ENCODE results near the gene LEMD2. TPM values are rescaled to one million over a fixed set of nuclear protein-coding genes. Genes with fewer than 3 reads are reported as not detected.
"Not testable (repeated sequence)": the region's sequence is repeated elsewhere in the genome, so short reads cannot be mapped to it uniquely, and the experiment has no call there.

LEMD2 gene
- total and polyA plus RNA-seq, 2 donors (not counting 1 experiment from before 2014, with no cell fraction given): 25.7 to 61.9 TPM

DNA sequence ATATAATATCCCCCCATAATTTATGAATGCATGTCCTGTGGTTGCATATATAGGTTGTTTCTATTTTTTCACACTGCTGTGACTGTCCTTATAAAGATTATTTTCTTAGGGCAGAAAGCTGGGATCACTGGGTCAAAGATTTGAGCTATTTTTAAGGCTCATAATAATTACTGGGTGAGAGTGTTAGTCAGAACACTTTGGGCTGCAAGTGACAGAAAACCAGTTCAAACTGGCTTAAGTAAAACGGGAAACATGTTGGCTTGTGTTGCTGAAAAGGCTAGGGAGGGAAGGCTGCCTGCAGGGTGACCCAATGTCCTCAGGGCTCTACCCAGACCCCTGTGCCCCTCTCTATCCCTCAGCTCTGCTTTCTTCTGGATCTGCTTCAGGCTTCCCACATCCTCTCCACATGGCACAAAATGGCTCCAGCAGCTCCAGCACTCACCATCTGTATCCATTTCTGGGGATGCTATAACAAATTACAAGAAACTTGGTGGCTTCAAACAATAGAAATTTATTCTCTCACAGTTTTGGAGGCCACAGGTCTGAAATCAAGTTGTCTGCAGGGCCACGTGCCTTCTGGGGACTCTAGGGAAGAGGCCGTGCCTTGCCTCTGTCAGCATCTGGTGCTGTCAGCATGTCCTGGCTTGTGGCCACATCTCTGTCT, 48.0 kb upstream of the LEMD2 start:
- H3K36me3 ChIP-seq (ENCODE audit: control insufficient read depth, insufficient read depth, low read length): no peaks in the 10 kb centered on the region
- no peak overlapping the region for H3K4me2 ChIP-seq (ENCODE audit: extremely low read depth, insufficient read depth, low read length)
- no peaks in the 10 kb centered on the region for H3K9me3 ChIP-seq (ENCODE audit: control insufficient read depth, insufficient read depth, low read depth, low read length)
- no peak overlapping the region for H3K9ac ChIP-seq (ENCODE audit: insufficient read depth, low read length)
- TF ChIP-seq, protein P1, sequence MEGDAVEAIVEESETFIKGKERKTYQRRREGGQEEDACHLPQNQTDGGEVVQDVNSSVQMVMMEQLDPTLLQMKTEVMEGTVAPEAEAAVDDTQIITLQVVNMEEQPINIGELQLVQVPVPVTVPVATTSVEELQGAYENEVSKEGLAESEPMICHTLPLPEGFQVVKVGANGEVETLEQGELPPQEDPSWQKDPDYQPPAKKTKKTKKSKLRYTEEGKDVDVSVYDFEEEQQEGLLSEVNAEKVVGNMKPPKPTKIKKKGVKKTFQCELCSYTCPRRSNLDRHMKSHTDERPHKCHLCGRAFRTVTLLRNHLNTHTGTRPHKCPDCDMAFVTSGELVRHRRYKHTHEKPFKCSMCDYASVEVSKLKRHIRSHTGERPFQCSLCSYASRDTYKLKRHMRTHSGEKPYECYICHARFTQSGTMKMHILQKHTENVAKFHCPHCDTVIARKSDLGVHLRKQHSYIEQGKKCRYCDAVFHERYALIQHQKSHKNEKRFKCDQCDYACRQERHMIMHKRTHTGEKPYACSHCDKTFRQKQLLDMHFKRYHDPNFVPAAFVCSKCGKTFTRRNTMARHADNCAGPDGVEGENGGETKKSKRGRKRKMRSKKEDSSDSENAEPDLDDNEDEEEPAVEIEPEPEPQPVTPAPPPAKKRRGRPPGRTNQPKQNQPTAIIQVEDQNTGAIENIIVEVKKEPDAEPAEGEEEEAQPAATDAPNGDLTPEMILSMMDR (conservative IDR thresholded peaks at IDR 0.05 in 1 of 2, IDR thresholded peaks at IDR 0.05 in 1 of 2; ENCODE audit: low read depth in 1 of 2, low read length in 2 of 2): no peak
- no peak for TF ChIP-seq EZH2 (IDR thresholded peaks at IDR 0.05; ENCODE audit: low read length, missing control alignments)
- H3K27ac ChIP-seq (ENCODE audit: insufficient read depth, low read length): no peak overlapping the region
- no peaks in the 10 kb centered on the region for H3K79me2 ChIP-seq (ENCODE audit: control insufficient read depth, insufficient read depth, low read length)
- H2AFZ ChIP-seq (ENCODE audit: low read length): no peak overlapping the region
- no peaks in the 10 kb centered on the region for H4K20me1 ChIP-seq (ENCODE audit: control insufficient read depth, extremely low read depth, insufficient read depth, low read length)
- no peak for DNase-seq (ENCODE audit: low read depth in 2 of 2)
- peaks cover 29% of the 10 kb centered on the region for H3K4me1 ChIP-seq (ENCODE audit: control insufficient read depth, extremely low read depth, insufficient read depth, low read length)
- no peaks in the 10 kb centered on the region for H3K27me3 ChIP-seq (ENCODE audit: control insufficient read depth, insufficient read depth, low read length)
- H3K4me3 ChIP-seq (replicated peaks in 1 of 4; ENCODE audit: control extremely low read depth in 1 of 4, insufficient read depth in 1 of 4, low read depth in 3 of 4, low read length in 4 of 4): no peak overlapping the region

DNA sequence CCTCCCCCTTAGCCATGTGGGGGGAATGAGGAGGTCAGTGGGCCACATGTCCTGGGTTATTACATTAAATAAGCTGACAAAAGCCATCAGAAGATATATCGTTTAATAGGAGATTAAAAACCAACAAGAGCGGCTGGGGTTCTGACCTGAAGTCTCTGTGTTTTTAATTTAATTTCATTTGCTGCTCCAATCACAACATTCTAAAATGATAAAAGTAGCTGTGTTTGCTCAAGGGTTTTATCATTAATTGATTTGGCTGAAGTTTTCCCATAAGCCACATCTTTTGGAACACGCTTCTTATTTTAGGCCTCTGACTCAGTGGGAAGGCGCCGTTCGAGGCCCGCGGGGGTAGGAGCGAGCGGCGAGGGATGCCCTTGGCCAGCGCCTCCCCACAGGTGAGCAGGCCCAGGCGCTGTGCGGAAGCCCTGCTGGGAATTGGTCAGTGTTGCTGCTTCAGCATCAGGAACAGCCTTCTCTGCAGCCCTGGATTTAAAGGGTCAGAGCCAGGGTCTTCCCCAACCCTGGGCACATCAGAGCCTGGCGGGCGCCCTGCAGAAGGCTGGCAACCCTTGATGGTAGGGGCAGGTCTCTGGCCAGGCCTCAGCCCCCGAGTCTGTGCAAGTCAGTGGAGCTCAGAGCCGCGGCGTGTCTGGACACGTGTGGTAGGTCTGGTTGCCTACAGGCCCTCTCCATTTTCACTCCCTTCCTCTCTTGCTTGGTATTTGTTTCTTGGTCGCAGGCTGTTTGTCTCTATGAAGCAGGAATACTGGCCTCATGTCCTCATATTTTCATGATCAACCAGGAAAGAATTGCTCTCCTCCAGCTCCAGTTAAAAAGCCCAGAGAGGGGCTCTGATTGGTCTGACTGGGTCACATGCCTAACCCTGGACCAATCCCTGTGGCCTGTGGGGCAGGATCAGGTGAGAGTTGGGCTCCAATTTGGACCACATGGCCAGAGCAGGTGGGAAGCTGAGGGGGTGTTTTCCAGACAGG, 45.8 kb upstream of the LEMD2 start:
- no peak overlapping the region for H3K9ac ChIP-seq (ENCODE audit: insufficient read depth, low read length)
- TF ChIP-seq, protein P1 (conservative IDR thresholded peaks at IDR 0.05 in 1 of 2, IDR thresholded peaks at IDR 0.05 in 1 of 2; ENCODE audit: low read depth in 1 of 2, low read length in 2 of 2): no peak
- no peaks in the 10 kb centered on the region for H3K9me3 ChIP-seq (ENCODE audit: control insufficient read depth, insufficient read depth, low read depth, low read length)
- no peak overlapping the region for H3K4me3 ChIP-seq (replicated peaks in 1 of 4; ENCODE audit: control extremely low read depth in 1 of 4, insufficient read depth in 1 of 4, low read depth in 3 of 4, low read length in 4 of 4)
- no peaks in the 10 kb centered on the region for H3K36me3 ChIP-seq (ENCODE audit: control insufficient read depth, insufficient read depth, low read length)
- H3K4me2 ChIP-seq (ENCODE audit: extremely low read depth, insufficient read depth, low read length): no peak overlapping the region
- no peak overlapping the region for H3K27ac ChIP-seq (ENCODE audit: insufficient read depth, low read length)
- peaks cover 7% of the 10 kb centered on the region for H3K27me3 ChIP-seq (ENCODE audit: control insufficient read depth, insufficient read depth, low read length)
- no peak for DNase-seq (ENCODE audit: low read depth in 2 of 2)
- H3K4me1 ChIP-seq (ENCODE audit: control insufficient read depth, extremely low read depth, insufficient read depth, low read length): peaks cover 17% of the 10 kb centered on the region
- no peak overlapping the region for H2AFZ ChIP-seq (ENCODE audit: low read length)
- H4K20me1 ChIP-seq (ENCODE audit: control insufficient read depth, extremely low read depth, insufficient read depth, low read length): no peaks in the 10 kb centered on the region
- H3K79me2 ChIP-seq (ENCODE audit: control insufficient read depth, insufficient read depth, low read length): no peaks in the 10 kb centered on the region

DNA sequence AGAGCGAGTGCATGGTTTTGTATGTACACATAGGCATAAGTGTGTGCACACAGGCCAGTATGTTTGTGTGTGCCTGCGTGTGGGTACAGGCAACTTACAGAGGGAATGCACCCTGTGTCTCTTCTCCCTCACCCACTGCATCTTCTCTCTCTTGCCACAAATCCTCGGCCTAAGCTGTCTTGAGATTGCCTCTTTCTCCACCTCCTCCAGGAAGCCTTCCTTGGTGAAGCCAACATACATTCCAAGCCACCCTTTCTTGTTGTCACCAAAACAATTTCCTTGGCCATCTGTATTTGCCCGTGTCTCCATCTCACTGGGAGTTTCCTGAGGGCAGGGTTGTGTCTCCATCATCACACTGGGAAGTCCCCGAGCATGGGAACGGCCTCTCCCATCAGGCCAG, 44.7 kb upstream of the LEMD2 start:
- Histone ChIP-seq H3K27me3 (ENCODE audit: control insufficient read depth, insufficient read depth, low read length) (peaks cover 10% of the 10 kb centered on the region), H3K9ac (ENCODE audit: insufficient read depth, low read length) (no peak overlapping the region), H2AFZ (ENCODE audit: low read length) (no peak overlapping the region), H3K4me3 (replicated peaks in 1 of 4; ENCODE audit: control extremely low read depth in 1 of 4, insufficient read depth in 1 of 4, low read depth in 3 of 4, low read length in 4 of 4) (no peak overlapping the region), H3K4me1 (ENCODE audit: control insufficient read depth, extremely low read depth, insufficient read depth, low read length) (peaks cover 8% of the 10 kb centered on the region), H3K4me2 (ENCODE audit: extremely low read depth, insufficient read depth, low read length) (no peak overlapping the region), H3K36me3 (ENCODE audit: control insufficient read depth, insufficient read depth, low read length) (no peaks in the 10 kb centered on the region), H3K9me3 (ENCODE audit: control insufficient read depth, insufficient read depth, low read depth, low read length) (no peaks in the 10 kb centered on the region), H3K27ac (ENCODE audit: insufficient read depth, low read length) (no peak overlapping the region), H3K79me2 (ENCODE audit: control insufficient read depth, insufficient read depth, low read length) (no peaks in the 10 kb centered on the region), H4K20me1 (ENCODE audit: control insufficient read depth, extremely low read depth, insufficient read depth, low read length) (no peaks in the 10 kb centered on the region)
- TF ChIP-seq, protein P1 (conservative IDR thresholded peaks at IDR 0.05 in 1 of 2, IDR thresholded peaks at IDR 0.05 in 1 of 2; ENCODE audit: low read depth in 1 of 2, low read length in 2 of 2): no peak
- no peak for TF ChIP-seq EZH2 (IDR thresholded peaks at IDR 0.05; ENCODE audit: low read length, missing control alignments)
- no peak for DNase-seq (ENCODE audit: low read depth in 2 of 2)

DNA sequence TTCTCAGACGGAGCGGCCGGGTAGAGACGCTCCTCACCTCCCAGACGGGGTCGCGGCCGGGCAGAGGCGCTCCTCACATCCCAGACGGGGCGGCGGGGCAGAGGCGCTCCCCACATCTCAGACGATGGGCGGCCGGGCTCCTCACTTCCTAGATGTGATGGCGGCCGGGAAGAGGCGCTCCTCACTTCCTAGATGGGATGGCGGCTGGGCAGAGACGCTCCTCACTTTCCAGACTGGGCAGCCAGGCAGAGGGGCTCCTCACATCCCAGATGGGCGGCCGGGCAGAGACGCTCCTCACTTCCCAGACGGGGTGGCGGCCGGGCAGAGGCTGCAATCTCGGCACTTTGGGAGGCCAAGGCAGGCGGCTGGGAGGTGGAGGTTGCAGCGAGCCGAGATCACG, 43.9 kb upstream of the LEMD2 start:
- H3K79me2 ChIP-seq (ENCODE audit: control insufficient read depth, insufficient read depth, low read length); H2AFZ ChIP-seq (ENCODE audit: low read length); H4K20me1 ChIP-seq (ENCODE audit: control insufficient read depth, extremely low read depth, insufficient read depth, low read length); H3K36me3 ChIP-seq (ENCODE audit: control insufficient read depth, insufficient read depth, low read length); H3K9ac ChIP-seq (ENCODE audit: insufficient read depth, low read length); H3K9me3 ChIP-seq (ENCODE audit: control insufficient read depth, insufficient read depth, low read depth, low read length); H3K4me3 ChIP-seq (replicated peaks in 1 of 4; ENCODE audit: control extremely low read depth in 1 of 4, insufficient read depth in 1 of 4, low read depth in 3 of 4, low read length in 4 of 4); H3K27ac ChIP-seq (ENCODE audit: insufficient read depth, low read length); H3K4me2 ChIP-seq (ENCODE audit: extremely low read depth, insufficient read depth, low read length); DNase-seq (ENCODE audit: low read depth in 2 of 2); H3K4me1 ChIP-seq (ENCODE audit: control insufficient read depth, extremely low read depth, insufficient read depth, low read length): not testable (repeated sequence)
- H3K27me3 ChIP-seq (ENCODE audit: control insufficient read depth, insufficient read depth, low read length): peaks cover 18% of the 10 kb centered on the region
